SK-N-SH (cell line): ENCODE measurements around the gene ARL4D. TPM values are rescaled to one million over a fixed set of nuclear protein-coding genes. Genes with fewer than 3 reads are reported as not detected.

Experiments used
- CTCF ChIA-PET: fragments of 300-600, 350-600 bp; formaldehyde crosslinking; extraction: SDS; loops from one replicate; lab custom pipeline; 2021; lab: Yijun Ruan, JAX
- POLR2A ChIA-PET: fragments of 350-600 bp; sonication (Branson Sonifier 250); formaldehyde crosslinking; extraction: SDS; loops from one replicate; lab custom pipeline; 2020; ENCODE audit warnings: antibody characterized with exemption, inconsistent platforms; lab: Yijun Ruan, JAX
- DNase-seq: peaks from one replicate; pipeline ENCODE4 v3.0.0; 2012
- H2AFZ ChIP-seq: fragments of 200-600 bp; sonication (generic); 2 replicates; pipeline ENCODE4 v1.8.1; 2016; ENCODE audit warnings: antibody characterized with exemption, mild to moderate bottlenecking, low read depth
- H3F3A ChIP-seq: fragments of 200-600 bp; sonication (generic); replicated peaks from 2 replicates; pipeline ENCODE3; 2016; ENCODE audit warnings: antibody characterized with exemption, mild to moderate bottlenecking; ENCODE audit not compliant: insufficient read depth
- H3K27ac ChIP-seq, 2 experiments: fragments of 200-500 bp in 1 of 2; fragments of 200-600 bp in 1 of 2; sonication (Bioruptor generic) in 1 of 2; sonication (generic), shearing (Covaris generic) in 1 of 2; 2 replicates each; pipeline versions ENCODE4 v1.5.1 to v1.6.1; 2014 to 2016; ENCODE audit warnings: low read depth in 2 of 2, inconsistent platforms in 1 of 2, low read length in 1 of 2, mild to moderate bottlenecking in 1 of 2, mixed read lengths in 1 of 2
- H3K27me3 ChIP-seq: fragments of 200-600 bp; sonication (generic), shearing (Covaris generic); 2 replicates; pipeline ENCODE4 v1.6.1; 2016; ENCODE audit warnings: mixed run types; ENCODE audit not compliant: insufficient read depth
- H3K36me3 ChIP-seq, 2 experiments: fragments of 200-500 bp in 1 of 2; fragments of 200-600 bp in 1 of 2; sonication (Bioruptor generic) in 1 of 2; sonication (generic) in 1 of 2; replicated peaks in 1 of 2; 2 replicates each; pipeline versions ENCODE3 to v1.5.1; 2014 to 2016; ENCODE audit warnings: low read length in 1 of 2, mild to moderate bottlenecking in 1 of 2; ENCODE audit not compliant: insufficient read depth in 2 of 2, control insufficient read depth in 1 of 2
- H3K4me1 ChIP-seq, 2 experiments: fragments of 200-500 bp in 1 of 2; fragments of 200-600 bp in 1 of 2; sonication (Bioruptor generic) in 1 of 2; sonication (generic), shearing (Covaris generic) in 1 of 2; 2 replicates each; pipeline versions ENCODE4 v1.5.1 to v1.6.1; 2014 to 2016; ENCODE audit warnings: low read depth in 1 of 2, low read length in 1 of 2, mixed run types in 1 of 2; ENCODE audit not compliant: insufficient read depth in 2 of 2, control insufficient read depth in 1 of 2
- H3K4me2 ChIP-seq: fragments of 200-600 bp; sonication (generic), shearing (Covaris generic); 2 replicates; pipeline ENCODE4 v1.6.1; 2017; ENCODE audit warnings: mixed run types
- H3K4me3 ChIP-seq, 2 experiments: fragments of 200-500 bp in 1 of 2; fragments of 200-600 bp in 1 of 2; sonication (Bioruptor generic) in 1 of 2; sonication (generic), shearing (Covaris generic) in 1 of 2; 2 replicates each; pipeline versions ENCODE4 v1.5.1 to v1.8.1; 2014 to 2016; ENCODE audit warnings: low read depth in 2 of 2, inconsistent platforms in 1 of 2, low read length in 1 of 2, mild to moderate bottlenecking in 1 of 2, mixed read lengths in 1 of 2, moderate library complexity in 1 of 2
- H3K79me2 ChIP-seq: fragments of 200-600 bp; sonication (generic); 2 replicates; pipeline ENCODE4 v1.8.1; 2017; ENCODE audit warnings: mild to moderate bottlenecking; ENCODE audit not compliant: insufficient read depth
- H3K9ac ChIP-seq: fragments of 200-600 bp; sonication (generic); 2 replicates; pipeline ENCODE4 v1.6.1; 2017; ENCODE audit warnings: mixed run types
- H3K9me2 ChIP-seq: fragments of 200-600 bp; sonication (generic); 2 replicates; pipeline ENCODE4 v1.6.1; 2017; ENCODE audit warnings: mixed run types
- H3K9me3 ChIP-seq: fragments of 200-600 bp; sonication (generic); 2 replicates; pipeline ENCODE4 v1.6.1; 2017; ENCODE audit warnings: mixed run types, mild to moderate bottlenecking, moderate library complexity
- H4K20me1 ChIP-seq: fragments of 200-600 bp; sonication (generic); 2 replicates; pipeline ENCODE4 v1.6.1; 2017; ENCODE audit warnings: mild to moderate bottlenecking, mixed run types; ENCODE audit not compliant: insufficient read depth
- CHD2 ChIP-seq: fragments of 150-350 bp; IDR thresholded peaks from 2 replicates; pipeline ENCODE4 v1.6.1; 2018; ENCODE audit warnings: low read length; ENCODE audit not compliant: partially characterized antibody
- ELF1 ChIP-seq: IDR thresholded peaks from 2 replicates; pipeline ENCODE4 v1.4.0; 2012
- EP300 ChIP-seq, 2 experiments: IDR thresholded peaks; 2 replicates each; pipeline versions ENCODE4 v1.4.0 to v1.6.1; 2012; ENCODE audit warnings: borderline replicate concordance in 1 of 2, low read depth in 1 of 2, low read length in 1 of 2
- EZH2phosphoT487 ChIP-seq: fragments of 200-600 bp; sonication (generic); IDR thresholded peaks from 2 replicates; pipeline ENCODE4 v1.6.1; 2017; ENCODE audit warnings: low read depth, mixed run types, mild to moderate bottlenecking, antibody characterized with exemption, moderate library complexity, borderline replicate concordance
- FOSL2 ChIP-seq: IDR thresholded peaks from 2 replicates; pipeline ENCODE4 v1.4.0; 2012; ENCODE audit warnings: low read depth, mild to moderate bottlenecking, moderate library complexity, borderline replicate concordance
- GABPA ChIP-seq: IDR thresholded peaks from 2 replicates; pipeline ENCODE4 v1.4.0; 2012; ENCODE audit warnings: low read depth, mild to moderate bottlenecking
- GATA2 ChIP-seq: sonication (generic); formaldehyde crosslinking; IDR thresholded peaks from 2 replicates; pipeline ENCODE4 v1.5.0; 2020; ENCODE audit warnings: mild to moderate bottlenecking, missing genetic modification reagents
- MAX ChIP-seq: IDR thresholded peaks from 2 replicates; pipeline ENCODE4 v1.4.0; 2012; ENCODE audit warnings: low read depth
- MXI1 ChIP-seq: IDR thresholded peaks from 2 replicates; pipeline ENCODE4 v1.6.1; 2012; ENCODE audit warnings: mild to moderate bottlenecking, low read depth, low read length, improper control_type of control experiment
- NFIC ChIP-seq: IDR thresholded peaks from 2 replicates; pipeline ENCODE4 v1.4.0; 2012; ENCODE audit warnings: borderline replicate concordance
- PBX3 ChIP-seq: IDR thresholded peaks from 2 replicates; pipeline ENCODE4; 2012
- POLR2AphosphoS5 ChIP-seq: IDR thresholded peaks from 2 replicates; pipeline ENCODE4 v1.6.1; 2012; ENCODE audit warnings: low read depth, low read length
- RFX5 ChIP-seq: IDR thresholded peaks from 2 replicates; pipeline ENCODE4 v1.6.1; 2012; ENCODE audit warnings: mild to moderate bottlenecking, improper control_type of control experiment, low read length
- SIN3A ChIP-seq: IDR thresholded peaks from 2 replicates; pipeline ENCODE4 v1.6.1; 2012; ENCODE audit warnings: low read depth, mild to moderate bottlenecking, low read length, moderate library complexity, borderline replicate concordance
- TAF1 ChIP-seq: IDR thresholded peaks from 2 replicates; pipeline ENCODE4 v1.6.1; 2012; ENCODE audit warnings: low read depth, mild to moderate bottlenecking, low read length, moderate library complexity, borderline replicate concordance
- TCF12 ChIP-seq: IDR thresholded peaks from 2 replicates; pipeline ENCODE4 v1.4.0; 2012
- TEAD4 ChIP-seq: IDR thresholded peaks from 2 replicates; pipeline ENCODE4 v1.4.0; 2012; ENCODE audit warnings: mild to moderate bottlenecking, borderline replicate concordance; ENCODE audit not compliant: insufficient read depth
- USF1 ChIP-seq: IDR thresholded peaks from 2 replicates; pipeline ENCODE4 v1.4.0; 2012; ENCODE audit warnings: low read depth, borderline replicate concordance
- USF2 ChIP-seq: fragments of 150-350 bp; IDR thresholded peaks from 2 replicates; pipeline ENCODE4 v1.6.1; 2017; ENCODE audit warnings: antibody characterized with exemption, low read length, low read depth, borderline replicate concordance
- ZBTB33 ChIP-seq: IDR thresholded peaks from 2 replicates; pipeline ENCODE4 v1.4.0; 2012; ENCODE audit warnings: low read depth, borderline replicate concordance
- whole genome bisulfite sequencing: methylation state at CpG from one replicate; pipeline ENCODE4 v1.1.6; 2017; ENCODE audit warnings: low lambda C conversion rate; 5-methylcytosine and 5-hydroxymethylcytosine counted together
- polyA plus RNA-seq, 3 experiments: library from polyadenylated mRNA; depleted of rRNA; stranded (reverse); fragments of >200 nt; gene quantifications; 2 replicates each; pipeline ENCODE4 v1.2.3, GENCODE V29; 2012

ARL4D gene
- polyA plus RNA-seq, 1 of the 3 experiments (the other 2 are of a cell fraction): 29.5 TPM

GRCh38 chr17:43443381-43443780 lies 44.6 kb downstream of the ARL4D start:
- Histone ChIP-seq H3F3A (peaks cover 11% of the 10 kb centered on the region), H3K36me3 (no peaks in the 10 kb centered on the region), H3K27me3 (no peaks in the 10 kb centered on the region), H3K4me3 (no peak overlapping the region), H4K20me1 (no peaks in the 10 kb centered on the region), H3K9me3 (no peaks in the 10 kb centered on the region), H3K4me2 (no peak overlapping the region), H3K4me1 (no peaks in the 10 kb centered on the region), H3K9ac (no peak overlapping the region), H3K27ac (peak overlapping the region in 1 of 2 experiments; percentile 34; a peak in 1 of 4 replicates), H3K79me2 (no peaks in the 10 kb centered on the region), H2AFZ (no peak overlapping the region), H3K9me2 (no peaks in the 10 kb centered on the region)
- WGBS: 53% methylated on average over 3 of the region's 3 CpGs
- ChIA-PET POLR2A (interaction anchor here (0.7 kb wide), 1 partner anchor 17 kb away, joined by 3 read pairs; no protein-coding TSS in a partner anchor), CTCF (interaction anchor here (1.0 to 2.5 kb wide), 4 partner anchors 14 to 50 kb away, joined by 3 to 12 read pairs (median 4); partner anchors contain the start of gene DHX8)
- TF ChIP-seq CHD2: no peak
- no peak for TF ChIP-seq USF2
- no peak for TF ChIP-seq FOSL2
- TF ChIP-seq ZBTB33: no peak
- no peak for TF ChIP-seq TAF1
- TF ChIP-seq TCF12: no peak
- TF ChIP-seq ELF1: no peak
- no peak for TF ChIP-seq POLR2AphosphoS5
- no peak for TF ChIP-seq RFX5
- no peak for TF ChIP-seq MAX
- no peak for TF ChIP-seq EZH2phosphoT487
- DNase-seq: no peak

GRCh38 chr17:43444223-43445008 lies 45.6 kb downstream of the ARL4D start:
- H3F3A ChIP-seq: peaks cover 11% of the 10 kb centered on the region
- H3K9ac ChIP-seq: no peak overlapping the region
- H2AFZ ChIP-seq: no peak overlapping the region
- no peak overlapping the region for H3K4me2 ChIP-seq
- no peaks in the 10 kb centered on the region for H3K9me2 ChIP-seq
- H3K4me1 ChIP-seq: no peaks in the 10 kb centered on the region
- H3K27me3 ChIP-seq: no peaks in the 10 kb centered on the region
- H3K36me3 ChIP-seq: no peaks in the 10 kb centered on the region
- H3K79me2 ChIP-seq: no peaks in the 10 kb centered on the region
- no peaks in the 10 kb centered on the region for H4K20me1 ChIP-seq
- TF ChIP-seq MAX (no peak), MXI1 (no peak), TEAD4 (no peak), GABPA (no peak), NFIC (no peak), PBX3 (no peak), EP300 (IDR thresholded peaks at IDR 0.05; ENCODE audit: borderline replicate concordance in 1 of 2, low read depth in 1 of 2, low read length in 1 of 2) (no peak), TCF12 (no peak), SIN3A (no peak), USF1 (no peak), GATA2 (CRISPR knock-in tag) (no peak)
- TF ChIP-seq, all 33 proteins: peak for 0
- Histone ChIP-seq H3K4me3 (no peak overlapping the region), H3K27ac (no peak overlapping the region), H3K9me3 (no peaks in the 10 kb centered on the region)
- no peak for DNase-seq
- ChIA-PET POLR2A (no interaction called here), CTCF (interaction anchor here (0.6 to 2.5 kb wide), 2 partner anchors 31 to 39 kb away, joined by 3 to 12 read pairs; partner anchors contain the start of gene DHX8)
- 77% methylated on average over 8 of the region's 8 CpGs for WGBS
